ENCODE results near the gene SLC22A2.

The SLC22A2 gene

DNA sequence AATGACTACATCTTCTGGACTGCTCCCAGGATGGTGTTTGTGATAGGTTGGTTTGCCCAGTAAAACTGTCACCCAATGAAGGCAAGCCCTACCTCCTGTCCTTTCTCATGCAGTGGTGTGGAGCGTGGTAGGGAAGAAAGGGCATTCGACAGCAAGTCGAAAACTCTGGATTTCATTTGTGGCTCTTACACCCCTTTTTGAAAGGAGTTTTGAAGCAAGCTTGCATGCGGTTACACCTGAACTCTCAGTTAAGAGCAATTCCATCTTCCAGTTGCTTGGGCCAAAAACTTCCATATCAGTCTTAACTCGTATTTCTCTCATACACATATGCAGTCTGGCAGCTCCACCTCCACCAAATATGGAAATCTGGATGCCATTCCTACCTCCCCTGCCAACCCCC, 19.7 kb upstream of the SLC22A2 start:
- no peaks in the 10 kb centered on the region for H3K4me1 ChIP-seq

DNA sequence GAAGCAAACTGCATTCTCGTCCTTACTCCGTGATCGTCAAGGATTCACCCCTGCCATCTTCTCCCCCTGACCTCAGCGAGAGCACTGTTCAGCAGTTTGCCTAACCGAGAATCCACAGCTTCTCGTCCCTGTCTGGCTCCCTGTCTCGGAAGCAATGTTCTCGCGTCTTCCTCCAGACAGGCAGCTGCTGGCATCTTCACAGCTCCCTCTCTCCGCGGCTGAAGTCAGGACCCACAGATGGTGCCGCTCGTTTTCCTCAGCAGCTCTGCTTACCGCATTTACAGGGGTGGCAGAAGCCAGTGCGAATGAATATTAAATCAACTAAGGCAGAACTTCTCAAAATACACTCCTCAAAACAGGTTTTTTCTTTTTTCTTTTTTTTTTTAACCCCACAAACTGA, 18.9 kb upstream of the SLC22A2 start:
- H2AFZ ChIP-seq: no peak overlapping the region

More for the DNA sequence above, 19.7 kb upstream of the SLC22A2 start:
- H3K9me3 ChIP-seq (ENCODE audit: control insufficient read depth, low read length): no peaks in the 10 kb centered on the region
- no peak overlapping the region for H3K4me2 ChIP-seq (ENCODE audit: low read length)
- H3K36me3 ChIP-seq (ENCODE audit: control insufficient read depth, insufficient read depth, low read length): no peaks in the 10 kb centered on the region
- H2AFZ ChIP-seq: no peak overlapping the region
- TF ChIP-seq, protein P1, sequence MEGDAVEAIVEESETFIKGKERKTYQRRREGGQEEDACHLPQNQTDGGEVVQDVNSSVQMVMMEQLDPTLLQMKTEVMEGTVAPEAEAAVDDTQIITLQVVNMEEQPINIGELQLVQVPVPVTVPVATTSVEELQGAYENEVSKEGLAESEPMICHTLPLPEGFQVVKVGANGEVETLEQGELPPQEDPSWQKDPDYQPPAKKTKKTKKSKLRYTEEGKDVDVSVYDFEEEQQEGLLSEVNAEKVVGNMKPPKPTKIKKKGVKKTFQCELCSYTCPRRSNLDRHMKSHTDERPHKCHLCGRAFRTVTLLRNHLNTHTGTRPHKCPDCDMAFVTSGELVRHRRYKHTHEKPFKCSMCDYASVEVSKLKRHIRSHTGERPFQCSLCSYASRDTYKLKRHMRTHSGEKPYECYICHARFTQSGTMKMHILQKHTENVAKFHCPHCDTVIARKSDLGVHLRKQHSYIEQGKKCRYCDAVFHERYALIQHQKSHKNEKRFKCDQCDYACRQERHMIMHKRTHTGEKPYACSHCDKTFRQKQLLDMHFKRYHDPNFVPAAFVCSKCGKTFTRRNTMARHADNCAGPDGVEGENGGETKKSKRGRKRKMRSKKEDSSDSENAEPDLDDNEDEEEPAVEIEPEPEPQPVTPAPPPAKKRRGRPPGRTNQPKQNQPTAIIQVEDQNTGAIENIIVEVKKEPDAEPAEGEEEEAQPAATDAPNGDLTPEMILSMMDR (IDR thresholded peaks at IDR 0.05): no peak
- no peaks in the 10 kb centered on the region for H3K27me3 ChIP-seq (ENCODE audit: control insufficient read depth, insufficient read depth, low read length)
- H3K27ac ChIP-seq: no peak overlapping the region
- H3K4me3 ChIP-seq (ENCODE audit: low read depth, low read length): no peak overlapping the region
- no peaks in the 10 kb centered on the region for H3K79me2 ChIP-seq
- H3K9ac ChIP-seq: no peak overlapping the region

DNA sequence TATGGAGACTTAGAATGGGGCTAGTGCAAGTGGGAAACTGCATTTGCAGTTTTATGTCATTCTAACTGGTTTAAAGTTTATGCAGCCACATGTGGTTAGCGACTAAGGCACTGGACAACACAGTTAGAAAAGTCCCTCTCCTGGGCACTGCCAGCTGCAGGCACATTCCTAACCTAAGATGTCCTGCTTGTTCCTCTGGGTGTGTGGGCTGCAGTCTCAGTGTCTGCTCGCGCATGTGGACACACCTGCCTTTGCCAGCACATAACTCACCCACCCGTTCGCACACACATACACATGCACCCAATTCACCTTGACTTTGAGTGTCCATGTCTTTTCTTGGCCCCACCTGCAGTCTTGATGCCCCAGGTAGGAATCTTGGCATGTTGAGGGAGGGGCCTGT, 18.5 kb upstream of the SLC22A2 start:
- Histone ChIP-seq H3K4me1 (no peaks in the 10 kb centered on the region), H3K27me3 (ENCODE audit: control insufficient read depth, insufficient read depth, low read length) (no peaks in the 10 kb centered on the region), H3K4me3 (ENCODE audit: low read depth, low read length) (no peak overlapping the region), H3K27ac (no peak overlapping the region), H3K9me3 (ENCODE audit: control insufficient read depth, low read length) (no peaks in the 10 kb centered on the region), H3K36me3 (ENCODE audit: control insufficient read depth, insufficient read depth, low read length) (no peaks in the 10 kb centered on the region), H3K9ac (no peak overlapping the region), H2AFZ (no peak overlapping the region), H3K4me2 (ENCODE audit: low read length) (no peak overlapping the region), H3K79me2 (no peaks in the 10 kb centered on the region)
- TF ChIP-seq, protein P1 (IDR thresholded peaks at IDR 0.05): no peak

More for the DNA sequence above, 18.9 kb upstream of the SLC22A2 start:
- Histone ChIP-seq H3K4me2 (ENCODE audit: low read length) (no peak overlapping the region), H3K9ac (no peak overlapping the region), H3K27me3 (ENCODE audit: control insufficient read depth, insufficient read depth, low read length) (no peaks in the 10 kb centered on the region), H3K27ac (no peak overlapping the region), H3K4me1 (no peaks in the 10 kb centered on the region), H3K9me3 (ENCODE audit: control insufficient read depth, low read length) (no peaks in the 10 kb centered on the region), H3K79me2 (no peaks in the 10 kb centered on the region), H3K36me3 (ENCODE audit: control insufficient read depth, insufficient read depth, low read length) (no peaks in the 10 kb centered on the region), H3K4me3 (ENCODE audit: low read depth, low read length) (no peak overlapping the region)
- TF ChIP-seq, protein P1 (IDR thresholded peaks at IDR 0.05): no peak

DNA sequence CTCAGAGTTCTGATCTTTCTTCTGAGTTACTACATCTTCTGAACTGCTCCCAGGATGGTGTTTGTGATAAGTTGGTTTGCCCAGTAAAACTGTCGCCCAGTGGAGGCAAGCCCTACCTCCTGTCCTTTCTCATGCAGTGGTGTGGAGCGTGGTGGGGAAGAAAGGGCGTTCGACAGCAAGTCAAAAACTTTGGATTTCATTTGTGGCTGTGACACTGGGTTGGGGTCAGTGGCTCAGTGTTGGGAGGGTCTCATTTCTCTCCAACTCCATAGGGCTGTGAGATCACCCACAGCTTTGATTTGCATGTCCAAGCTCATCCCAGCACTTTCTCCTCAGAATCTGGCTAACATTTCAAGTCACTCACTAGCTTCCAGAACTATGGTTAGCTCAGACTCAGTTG, 17.5 kb upstream of the SLC22A2 start:
- Histone ChIP-seq H3K9ac (no peak overlapping the region), H3K36me3 (ENCODE audit: control insufficient read depth, insufficient read depth, low read length) (no peaks in the 10 kb centered on the region), H3K9me3 (ENCODE audit: control insufficient read depth, low read length) (no peaks in the 10 kb centered on the region), H3K27me3 (ENCODE audit: control insufficient read depth, insufficient read depth, low read length) (no peaks in the 10 kb centered on the region), H2AFZ (no peak overlapping the region), H3K27ac (no peak overlapping the region), H3K4me2 (ENCODE audit: low read length) (no peak overlapping the region), H3K79me2 (no peaks in the 10 kb centered on the region), H3K4me3 (ENCODE audit: low read depth, low read length) (no peak overlapping the region), H3K4me1 (no peaks in the 10 kb centered on the region)
- TF ChIP-seq, protein P1 (IDR thresholded peaks at IDR 0.05): no peak

DNA sequence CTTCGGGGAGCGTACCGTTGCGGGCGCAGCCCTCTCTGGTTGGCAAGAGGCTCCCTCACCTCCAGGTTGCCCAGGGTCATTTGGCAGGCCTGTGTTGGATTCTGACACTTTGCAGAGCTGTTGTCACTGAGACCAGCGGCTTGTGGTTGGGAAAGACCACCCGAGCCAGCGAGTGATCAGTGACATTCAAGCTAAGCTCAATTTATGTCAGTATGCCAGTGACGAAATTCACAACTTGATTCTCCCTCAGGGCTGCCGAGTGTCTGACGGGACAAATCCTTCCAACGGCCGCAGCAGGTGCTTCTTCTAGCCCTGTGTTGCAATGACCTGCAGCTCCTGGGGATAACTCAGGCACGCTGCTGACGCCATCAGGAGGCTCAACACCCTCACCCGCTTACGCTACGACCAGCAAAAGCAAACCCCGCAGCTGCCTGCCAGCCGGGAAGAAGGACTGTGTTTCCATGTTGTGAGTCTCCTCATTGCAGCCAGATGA, 16.9 kb upstream of the SLC22A2 start:
- H3K9ac ChIP-seq: no peak overlapping the region
- H3K9me3 ChIP-seq (ENCODE audit: control insufficient read depth, low read length): no peaks in the 10 kb centered on the region
- H3K4me1 ChIP-seq: no peaks in the 10 kb centered on the region
- TF ChIP-seq, protein P1 (IDR thresholded peaks at IDR 0.05): no peak
- H3K27me3 ChIP-seq (ENCODE audit: control insufficient read depth, insufficient read depth, low read length): no peaks in the 10 kb centered on the region
- no peak overlapping the region for H3K27ac ChIP-seq
- H3K79me2 ChIP-seq: no peaks in the 10 kb centered on the region
- no peaks in the 10 kb centered on the region for H3K36me3 ChIP-seq (ENCODE audit: control insufficient read depth, insufficient read depth, low read length)
- no peak overlapping the region for H2AFZ ChIP-seq
- no peak overlapping the region for H3K4me2 ChIP-seq (ENCODE audit: low read length)
- no peak overlapping the region for H3K4me3 ChIP-seq (ENCODE audit: low read depth, low read length)

Measured in parathyroid adenoma (tissue), 2 donors.